ENCODE results near the gene AK2.
A peak's percentile ranks its signal among the peaks of the same experiment; 100 is the strongest.

The AK2 gene

DNA sequence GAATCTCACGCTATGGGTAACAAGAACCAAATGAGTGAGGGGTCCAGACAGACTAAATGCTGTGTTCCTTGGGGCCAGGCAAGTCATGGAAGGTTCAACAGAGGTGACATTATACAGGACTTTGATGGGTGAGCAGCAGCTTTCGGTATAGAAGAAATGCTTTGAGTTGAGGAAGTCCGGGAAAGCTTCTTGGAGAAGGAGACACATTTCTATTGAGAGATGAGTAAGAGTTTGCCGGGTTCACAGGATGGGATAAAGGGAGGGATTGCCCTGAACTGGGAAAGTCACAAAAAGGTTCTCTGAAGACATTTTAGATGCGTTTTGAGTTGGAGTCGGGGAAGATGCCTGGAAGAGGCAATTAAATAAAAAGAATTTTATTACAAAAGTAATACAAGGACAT lies 43.7 kb upstream of the AK2 start:
- H3K4me3 ChIP-seq (ENCODE audit: low read length): peak overlapping the region; percentile 79
- no peaks in the 10 kb centered on the region for H3K9me3 ChIP-seq (replicated peaks; ENCODE audit: insufficient read depth, low read length)
- no peaks in the 10 kb centered on the region for H3K9me2 ChIP-seq (replicated peaks; ENCODE audit: insufficient read depth, low read length)
- H3F3A ChIP-seq (ENCODE audit: insufficient read depth, low read length): no peaks in the 10 kb centered on the region
- H3K27ac ChIP-seq (ENCODE audit: low read length): no peak overlapping the region
- no peaks in the 10 kb centered on the region for H3K36me3 ChIP-seq (replicated peaks; ENCODE audit: insufficient read depth, low read length)
- H3K4me1 ChIP-seq (ENCODE audit: low read length): peaks cover 4% of the 10 kb centered on the region; the same call in 1 of the 2 replicates
- no peak for TF ChIP-seq EZH2phosphoT487 (IDR thresholded peaks at IDR 0.05; ENCODE audit: low read length)
- TF ChIP-seq, protein P1, sequence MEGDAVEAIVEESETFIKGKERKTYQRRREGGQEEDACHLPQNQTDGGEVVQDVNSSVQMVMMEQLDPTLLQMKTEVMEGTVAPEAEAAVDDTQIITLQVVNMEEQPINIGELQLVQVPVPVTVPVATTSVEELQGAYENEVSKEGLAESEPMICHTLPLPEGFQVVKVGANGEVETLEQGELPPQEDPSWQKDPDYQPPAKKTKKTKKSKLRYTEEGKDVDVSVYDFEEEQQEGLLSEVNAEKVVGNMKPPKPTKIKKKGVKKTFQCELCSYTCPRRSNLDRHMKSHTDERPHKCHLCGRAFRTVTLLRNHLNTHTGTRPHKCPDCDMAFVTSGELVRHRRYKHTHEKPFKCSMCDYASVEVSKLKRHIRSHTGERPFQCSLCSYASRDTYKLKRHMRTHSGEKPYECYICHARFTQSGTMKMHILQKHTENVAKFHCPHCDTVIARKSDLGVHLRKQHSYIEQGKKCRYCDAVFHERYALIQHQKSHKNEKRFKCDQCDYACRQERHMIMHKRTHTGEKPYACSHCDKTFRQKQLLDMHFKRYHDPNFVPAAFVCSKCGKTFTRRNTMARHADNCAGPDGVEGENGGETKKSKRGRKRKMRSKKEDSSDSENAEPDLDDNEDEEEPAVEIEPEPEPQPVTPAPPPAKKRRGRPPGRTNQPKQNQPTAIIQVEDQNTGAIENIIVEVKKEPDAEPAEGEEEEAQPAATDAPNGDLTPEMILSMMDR (IDR thresholded peaks at IDR 0.05; ENCODE audit: low read length): no peak
- TF ChIP-seq EZH2 (optimal IDR thresholded peaks at IDR 0.05; ENCODE audit: low read depth, low read length): no peak
- H4K20me1 ChIP-seq (ENCODE audit: insufficient read depth, low read length): no peaks in the 10 kb centered on the region
- peak overlapping the region; percentile 95 for H3K4me2 ChIP-seq (ENCODE audit: low read depth, low read length)
- no peak for DNase-seq
- no peaks in the 10 kb centered on the region for H3K79me2 ChIP-seq (ENCODE audit: low read length)
- H3K9ac ChIP-seq (ENCODE audit: low read length): peak overlapping the region; percentile 60; the same call in 1 of the 2 replicates
- H2AFZ ChIP-seq (ENCODE audit: low read length): peak overlapping the region; percentile 86
- H3K27me3 ChIP-seq (replicated peaks; ENCODE audit: insufficient read depth, low read length): peaks cover 5% of the 10 kb centered on the region; the same call in 1 of the 2 replicates

DNA sequence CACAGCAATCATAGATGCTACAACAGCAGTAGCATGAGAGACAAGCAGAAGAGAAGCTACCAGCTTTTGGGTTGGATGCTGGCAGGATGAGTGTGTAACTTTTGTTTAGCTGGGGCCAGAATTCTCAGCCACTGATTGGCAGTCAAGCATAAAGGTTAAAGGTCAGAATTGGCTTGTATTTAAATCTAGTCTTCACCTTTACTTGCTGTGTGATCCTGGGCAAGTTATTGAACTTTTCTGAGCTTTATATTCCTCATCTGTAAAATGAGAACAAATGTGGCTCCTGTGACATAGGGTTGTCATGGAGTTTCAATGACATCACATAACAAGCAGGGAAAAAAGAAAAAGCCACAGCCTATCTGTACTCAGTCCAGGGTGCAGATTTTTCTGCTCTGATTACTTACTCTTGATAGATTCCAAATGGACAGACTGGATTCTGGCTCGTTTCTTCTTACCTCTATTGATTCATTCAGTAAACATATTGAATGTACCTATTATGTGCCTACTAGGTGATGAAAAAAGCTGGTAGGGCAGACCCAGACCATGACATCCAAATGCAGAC lies 41.4 kb upstream of the AK2 start:
- Histone ChIP-seq H3K9me3 (replicated peaks; ENCODE audit: insufficient read depth, low read length) (no peaks in the 10 kb centered on the region), H3K36me3 (replicated peaks; ENCODE audit: insufficient read depth, low read length) (no peaks in the 10 kb centered on the region), H3K4me3 (ENCODE audit: low read length) (no peak overlapping the region), H3F3A (ENCODE audit: insufficient read depth, low read length) (no peaks in the 10 kb centered on the region), H3K9ac (ENCODE audit: low read length) (no peak overlapping the region), H3K4me2 (ENCODE audit: low read depth, low read length) (no peak overlapping the region), H3K27me3 (replicated peaks; ENCODE audit: insufficient read depth, low read length) (peaks cover 5% of the 10 kb centered on the region; the same call in 1 of the 2 replicates), H3K4me1 (ENCODE audit: low read length) (peaks cover 4% of the 10 kb centered on the region; the same call in 1 of the 2 replicates), H3K9me2 (replicated peaks; ENCODE audit: insufficient read depth, low read length) (no peaks in the 10 kb centered on the region), H4K20me1 (ENCODE audit: insufficient read depth, low read length) (no peaks in the 10 kb centered on the region), H2AFZ (ENCODE audit: low read length) (no peak overlapping the region), H3K79me2 (ENCODE audit: low read length) (no peaks in the 10 kb centered on the region), H3K27ac (ENCODE audit: low read length) (no peak overlapping the region)
- TF ChIP-seq, protein P1 (IDR thresholded peaks at IDR 0.05; ENCODE audit: low read length): no peak
- TF ChIP-seq EZH2 (optimal IDR thresholded peaks at IDR 0.05; ENCODE audit: low read depth, low read length) (no peak), EZH2phosphoT487 (IDR thresholded peaks at IDR 0.05; ENCODE audit: low read length) (no peak)
- no peak for DNase-seq

DNA sequence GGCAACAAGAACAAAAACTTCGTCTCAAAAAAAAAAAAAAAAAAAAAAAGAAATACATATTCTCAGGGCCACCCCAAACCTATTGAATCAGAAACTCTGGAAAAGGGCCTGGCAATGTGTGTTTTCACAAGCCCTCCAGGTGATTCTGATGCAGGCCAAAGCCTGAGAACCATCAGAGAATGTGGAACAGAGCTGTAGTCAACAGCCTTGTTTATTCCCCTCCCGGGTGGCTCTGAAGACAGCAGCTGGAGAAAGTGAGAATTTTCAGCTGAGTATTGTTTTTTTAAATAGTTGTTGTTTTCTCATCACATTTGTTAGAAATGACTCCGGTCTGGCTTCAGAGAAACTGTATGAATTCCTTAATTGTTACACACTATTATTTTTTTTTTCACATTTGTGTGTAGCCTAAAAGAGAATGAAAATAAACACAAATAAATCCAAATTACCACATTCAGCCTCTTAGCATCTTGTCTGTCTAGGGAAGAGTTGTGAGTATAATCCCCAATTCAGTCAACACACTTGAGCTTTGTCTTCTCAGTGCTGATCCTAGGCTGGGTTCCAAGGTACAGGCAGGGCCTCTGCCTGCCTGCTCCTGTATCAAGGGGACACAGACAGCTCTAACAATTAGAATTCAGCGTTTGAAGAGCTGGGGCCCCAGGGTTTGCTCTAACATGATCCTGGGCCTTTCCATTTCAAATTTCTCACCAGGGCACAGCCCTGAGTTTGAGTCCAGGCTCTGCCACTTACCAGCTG lies 37.7 kb upstream of the AK2 start:
- Histone ChIP-seq H3K79me2 (ENCODE audit: low read length) (no peaks in the 10 kb centered on the region), H3K4me2 (ENCODE audit: low read depth, low read length) (no peak overlapping the region), H3K9ac (ENCODE audit: low read length) (no peak overlapping the region), H4K20me1 (ENCODE audit: insufficient read depth, low read length) (no peaks in the 10 kb centered on the region), H3K9me3 (replicated peaks; ENCODE audit: insufficient read depth, low read length) (no peaks in the 10 kb centered on the region), H2AFZ (ENCODE audit: low read length) (no peak overlapping the region), H3K4me1 (ENCODE audit: low read length) (no peaks in the 10 kb centered on the region), H3K4me3 (ENCODE audit: low read length) (no peak overlapping the region), H3K27me3 (replicated peaks; ENCODE audit: insufficient read depth, low read length) (no peaks in the 10 kb centered on the region), H3F3A (ENCODE audit: insufficient read depth, low read length) (no peaks in the 10 kb centered on the region), H3K9me2 (replicated peaks; ENCODE audit: insufficient read depth, low read length) (no peaks in the 10 kb centered on the region), H3K36me3 (replicated peaks; ENCODE audit: insufficient read depth, low read length) (no peaks in the 10 kb centered on the region), H3K27ac (ENCODE audit: low read length) (no peak overlapping the region)
- TF ChIP-seq EZH2 (optimal IDR thresholded peaks at IDR 0.05; ENCODE audit: low read depth, low read length) (no peak), EZH2phosphoT487 (IDR thresholded peaks at IDR 0.05; ENCODE audit: low read length) (no peak)
- TF ChIP-seq, protein P1 (IDR thresholded peaks at IDR 0.05; ENCODE audit: low read length): no peak
- DNase-seq: no peak

Measured in MM.1S (cell line).